Endodermal cell (in vitro differentiated cells): ENCODE measurements around the gene RASGEF1B. TPM values are rescaled to one million over a fixed set of nuclear protein-coding genes. Genes with fewer than 3 reads are reported as not detected.

Experiments
- DNase-seq: peaks from one replicate; pipeline ENCODE4 v3.0.0-alpha.2; 2017
- H3K27ac ChIP-seq: 2 replicates; pipeline ENCODE4 v1.5.1; 2013; ENCODE audit warnings: mild to moderate bottlenecking, low read depth, low read length, moderate library complexity
- H3K27me3 ChIP-seq: 2 replicates; pipeline ENCODE4 v1.6.1; 2013; ENCODE audit warnings: mild to moderate bottlenecking, low read length, moderate library complexity; ENCODE audit not compliant: insufficient read depth, control insufficient read depth, poor library complexity, severe bottlenecking
- H3K36me3 ChIP-seq: 2 replicates; pipeline ENCODE4 v1.7.0; 2013; ENCODE audit warnings: mild to moderate bottlenecking, low read length, moderate library complexity; ENCODE audit not compliant: control insufficient read depth, insufficient read depth
- H3K4me1 ChIP-seq: one replicate; pipeline ENCODE4 v1.7.0; 2013; ENCODE audit warnings: low read length; ENCODE audit not compliant: control insufficient read depth, insufficient read depth
- H3K4me3 ChIP-seq: 2 replicates; pipeline ENCODE4 v1.5.1; 2013; ENCODE audit warnings: mild to moderate bottlenecking, low read length, moderate library complexity
- H3K9ac ChIP-seq: 2 replicates; pipeline ENCODE4 v1.6.1; 2013; ENCODE audit warnings: mild to moderate bottlenecking, low read length, moderate library complexity; ENCODE audit not compliant: poor library complexity, severe bottlenecking; ENCODE audit errors: extremely low read depth
- H3K9me3 ChIP-seq: 2 replicates; pipeline ENCODE4 v1.6.1; 2013; ENCODE audit warnings: mild to moderate bottlenecking, low read length, moderate library complexity; ENCODE audit not compliant: control insufficient read depth
- H3K27ac Mint-ChIP-seq: 2 replicates; pipeline ENCODE4 v1.8.0; 2020; ENCODE audit warnings: mixed read lengths
- H3K27me3 Mint-ChIP-seq: 2 replicates; pipeline ENCODE4 v1.8.0; 2021; ENCODE audit warnings: mild to moderate bottlenecking, mixed read lengths; ENCODE audit not compliant: insufficient read depth
- H3K36me3 Mint-ChIP-seq: 2 replicates; pipeline ENCODE4 v1.8.0; 2020; ENCODE audit warnings: low read depth, mixed read lengths
- H3K4me1 Mint-ChIP-seq: 2 replicates; pipeline ENCODE4 v1.8.0; 2020; ENCODE audit warnings: mixed read lengths
- H3K4me3 Mint-ChIP-seq: 2 replicates; pipeline ENCODE4 v1.8.0; 2020; ENCODE audit warnings: mild to moderate bottlenecking, moderate library complexity, mixed read lengths
- H3K9me3 Mint-ChIP-seq: 2 replicates; pipeline ENCODE4 v1.8.0; 2020; ENCODE audit warnings: mild to moderate bottlenecking, mixed read lengths
- WGBS, 2 experiments: methylation state at CpG; one replicate each; pipeline versions ENCODE4 v1.1.5 to v1.1.7; 2013; ENCODE audit warnings: missing lambda C conversion rate in 2 of 2, mixed read lengths in 1 of 2; ENCODE audit not compliant: insufficient coverage in 1 of 2, insufficient read length in 1 of 2; 5-methylcytosine and 5-hydroxymethylcytosine counted together
- total RNA-seq, 2 donors: library from RNA; stranded (reverse); fragmentation: NEBNext Ultra II Directional in 1 of 2; extraction: Animal tissue kit (Norgen Biotek cat#: 25700) in 1 of 2; gene quantifications; 2 replicates in 1 of 2; 3 replicates in 1 of 2; pipeline ENCODE4 v1.2.1, GENCODE V29; 2021
- TF ChIP-seq, protein P1 (sequence below): fragments of 200-600 bp; sonication (generic); conservative IDR thresholded peaks from 2 replicates; pipeline ENCODE4 v1.5.0; 2021; ENCODE audit warnings: antibody characterized with exemption, mild to moderate bottlenecking

The RASGEF1B gene
- total RNA-seq, 2 donors from 2014 or later = 15.3 to 26.7 TPM

DNA sequence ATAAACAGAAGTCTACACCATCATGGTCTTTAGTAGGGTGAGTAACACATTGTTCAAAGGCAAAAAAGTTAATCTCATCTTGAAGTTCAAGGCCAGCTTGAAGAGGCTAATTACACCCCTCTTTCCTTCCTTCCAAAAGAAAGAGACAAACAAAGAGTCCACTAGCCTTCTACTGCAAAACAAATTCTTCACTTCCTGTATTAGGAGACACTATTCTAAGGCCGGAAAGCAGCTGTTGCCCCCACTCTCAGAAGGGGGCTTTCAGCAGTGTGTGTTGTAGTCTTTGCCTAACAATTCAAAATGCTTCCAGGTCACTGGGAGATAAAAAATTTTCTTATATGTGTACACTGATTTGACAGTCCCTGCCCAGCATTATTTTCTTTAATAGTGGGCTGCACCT is 25.1 kb downstream of the RASGEF1B start:
- H3K4me1 ChIP-seq = no peaks in the 10 kb centered on the region
- Mint-ChIP-seq H3K4me1 (no peaks in the 10 kb centered on the region), H3K36me3 (peaks cover 86% of the 10 kb centered on the region), H3K9me3 (no peaks in the 10 kb centered on the region), H3K4me3 (no peak overlapping the region), H3K27me3 (no peaks in the 10 kb centered on the region), H3K27ac (peak overlapping the region; percentile 28)
- H3K27me3 ChIP-seq = no peaks in the 10 kb centered on the region
- H3K4me3 ChIP-seq = no peak overlapping the region
- no peak overlapping the region for H3K27ac ChIP-seq
- H3K9ac ChIP-seq = no peak overlapping the region
- H3K36me3 ChIP-seq = peaks cover 86% of the 10 kb centered on the region
- DNase-seq = no peak
- TF ChIP-seq, protein P1, sequence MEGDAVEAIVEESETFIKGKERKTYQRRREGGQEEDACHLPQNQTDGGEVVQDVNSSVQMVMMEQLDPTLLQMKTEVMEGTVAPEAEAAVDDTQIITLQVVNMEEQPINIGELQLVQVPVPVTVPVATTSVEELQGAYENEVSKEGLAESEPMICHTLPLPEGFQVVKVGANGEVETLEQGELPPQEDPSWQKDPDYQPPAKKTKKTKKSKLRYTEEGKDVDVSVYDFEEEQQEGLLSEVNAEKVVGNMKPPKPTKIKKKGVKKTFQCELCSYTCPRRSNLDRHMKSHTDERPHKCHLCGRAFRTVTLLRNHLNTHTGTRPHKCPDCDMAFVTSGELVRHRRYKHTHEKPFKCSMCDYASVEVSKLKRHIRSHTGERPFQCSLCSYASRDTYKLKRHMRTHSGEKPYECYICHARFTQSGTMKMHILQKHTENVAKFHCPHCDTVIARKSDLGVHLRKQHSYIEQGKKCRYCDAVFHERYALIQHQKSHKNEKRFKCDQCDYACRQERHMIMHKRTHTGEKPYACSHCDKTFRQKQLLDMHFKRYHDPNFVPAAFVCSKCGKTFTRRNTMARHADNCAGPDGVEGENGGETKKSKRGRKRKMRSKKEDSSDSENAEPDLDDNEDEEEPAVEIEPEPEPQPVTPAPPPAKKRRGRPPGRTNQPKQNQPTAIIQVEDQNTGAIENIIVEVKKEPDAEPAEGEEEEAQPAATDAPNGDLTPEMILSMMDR = no peak
- H3K9me3 ChIP-seq = no peaks in the 10 kb centered on the region
- WGBS, 2 experiments = 100% methylated on average over 1 of the region's 1 CpG; no CpG with 5 or more reads in 1 of the 2 experiments

GRCh38 chr4:81445196-81445595 is 26.5 kb downstream of the RASGEF1B start:
- Histone ChIP-seq H3K36me3 (peaks cover 92% of the 10 kb centered on the region), H3K27ac (no peak overlapping the region), H3K9me3 (no peaks in the 10 kb centered on the region), H3K27me3 (no peaks in the 10 kb centered on the region), H3K4me3 (no peak overlapping the region), H3K9ac (no peak overlapping the region), H3K4me1 (no peaks in the 10 kb centered on the region)
- 93 to 95% methylated on average over 5 of the region's 5 CpGs for WGBS, 2 experiments
- Mint-ChIP-seq H3K9me3 (no peaks in the 10 kb centered on the region), H3K4me3 (no peak overlapping the region), H3K4me1 (no peaks in the 10 kb centered on the region), H3K36me3 (peaks cover 88% of the 10 kb centered on the region), H3K27ac (no peak overlapping the region), H3K27me3 (no peaks in the 10 kb centered on the region)
- TF ChIP-seq, protein P1 = no peak
- no peak for DNase-seq

- no peaks in the 10 kb centered on the region for H3K27me3 Mint-ChIP-seq
- no peaks in the 10 kb centered on the region for H3K9me3 ChIP-seq
Observed at GRCh38 chr4:81442484-81443085, 29.1 kb downstream of the RASGEF1B start.

More at GRCh38 chr4:81442484-81443085, 29.1 kb downstream of the RASGEF1B start:
- H3K4me1 Mint-ChIP-seq = no peaks in the 10 kb centered on the region
- Histone ChIP-seq H3K9ac (no peak overlapping the region), H3K27ac (no peak overlapping the region), H3K4me1 (no peaks in the 10 kb centered on the region), H3K4me3 (no peak overlapping the region), H3K27me3 (no peaks in the 10 kb centered on the region), H3K36me3 (peaks cover 99% of the 10 kb centered on the region)
- DNase-seq = no peak
- peaks cover 94% of the 10 kb centered on the region for H3K36me3 Mint-ChIP-seq
- WGBS, 2 experiments = 95% methylated on average over 4 of the region's 4 CpGs; no CpG with 5 or more reads in 1 of the 2 experiments
- H3K27ac Mint-ChIP-seq = no peak overlapping the region
- no peak overlapping the region for H3K4me3 Mint-ChIP-seq
- TF ChIP-seq, protein P1 = no peak
- H3K9me3 Mint-ChIP-seq = peaks cover 11% of the 10 kb centered on the region
